Sigmoid colon (tissue), 4 donors: ENCODE data around the gene RHOJ.
A peak's percentile ranks its signal among the peaks of the same experiment; 100 is the strongest.

Source experiments
- CTCF ChIP-seq, 4 experiments: fragments of 450-650 bp in 3 of 4; fragments of 200-600 bp in 1 of 4; IDR thresholded peaks; one replicate each; pipeline ENCODE4 v1.5.1; 2016 to 2019; ENCODE audit warnings: antibody characterized with exemption in 4 of 4, mild to moderate bottlenecking in 3 of 4, moderate library complexity in 2 of 4
- EP300 ChIP-seq, 4 donors: sonication (generic); formaldehyde crosslinking; IDR thresholded peaks; one replicate each; pipeline ENCODE4 v1.6.1; 2017; ENCODE audit warnings: antibody characterized with exemption in 4 of 4
- POLR2A ChIP-seq, 2 donors: fragments of 450-650 bp; IDR thresholded peaks; one replicate each; pipeline ENCODE4 v1.6.1; 2016; ENCODE audit warnings: antibody characterized with exemption in 2 of 2, mild to moderate bottlenecking in 2 of 2, moderate library complexity in 2 of 2

- TF ChIP-seq POLR2A (IDR thresholded peaks at IDR 0.05) (no peak), CTCF (IDR thresholded peaks at IDR 0.05) (peak; percentile 65 to 81 (median 76)), EP300 (IDR thresholded peaks at IDR 0.05) (no peak)
These were observed 72.5 kb downstream of the RHOJ start for GRCh38 chr14:63276492-63277342.
